Measurements from ENCODE around the gene TNIP1. TPM values are rescaled to one million over a fixed set of nuclear protein-coding genes. Genes with fewer than 3 reads are reported as not detected.

TNIP1 gene
- total RNA-seq, 4 donors from 2014 or later: 91.4 to 136 (median 114) TPM

GRCh38 chr5:150987746-150988145, 93.1 kb downstream of the TNIP1 start:
- intact Hi-C loops (cut with DNase I): no loop called here
- no peaks in the 10 kb centered on the region for H3K4me1 ChIP-seq
- 74% methylated on average over 3 of the region's 3 CpGs for WGBS
- H3K4me3 ChIP-seq: no peak overlapping the region
- no peaks in the 10 kb centered on the region for H3K27me3 ChIP-seq
- H3K27ac ChIP-seq (replicated peaks in 1 of 4): no peak overlapping the region
- no peaks in the 10 kb centered on the region for H3K36me3 ChIP-seq
- DNase-seq (ENCODE audit: extremely low spot score): no peak
- H3K9me3 ChIP-seq: peaks cover 0 to 5% (median 2%) of the 10 kb centered on the region in 4 donors
- TF ChIP-seq POLR2A (IDR thresholded peaks at IDR 0.05; ENCODE audit: low read depth) (no peak), EP300 (IDR thresholded peaks at IDR 0.05) (no peak), POLR2AphosphoS5 (IDR thresholded peaks at IDR 0.05) (no peak)
- TF ChIP-seq, protein P1, sequence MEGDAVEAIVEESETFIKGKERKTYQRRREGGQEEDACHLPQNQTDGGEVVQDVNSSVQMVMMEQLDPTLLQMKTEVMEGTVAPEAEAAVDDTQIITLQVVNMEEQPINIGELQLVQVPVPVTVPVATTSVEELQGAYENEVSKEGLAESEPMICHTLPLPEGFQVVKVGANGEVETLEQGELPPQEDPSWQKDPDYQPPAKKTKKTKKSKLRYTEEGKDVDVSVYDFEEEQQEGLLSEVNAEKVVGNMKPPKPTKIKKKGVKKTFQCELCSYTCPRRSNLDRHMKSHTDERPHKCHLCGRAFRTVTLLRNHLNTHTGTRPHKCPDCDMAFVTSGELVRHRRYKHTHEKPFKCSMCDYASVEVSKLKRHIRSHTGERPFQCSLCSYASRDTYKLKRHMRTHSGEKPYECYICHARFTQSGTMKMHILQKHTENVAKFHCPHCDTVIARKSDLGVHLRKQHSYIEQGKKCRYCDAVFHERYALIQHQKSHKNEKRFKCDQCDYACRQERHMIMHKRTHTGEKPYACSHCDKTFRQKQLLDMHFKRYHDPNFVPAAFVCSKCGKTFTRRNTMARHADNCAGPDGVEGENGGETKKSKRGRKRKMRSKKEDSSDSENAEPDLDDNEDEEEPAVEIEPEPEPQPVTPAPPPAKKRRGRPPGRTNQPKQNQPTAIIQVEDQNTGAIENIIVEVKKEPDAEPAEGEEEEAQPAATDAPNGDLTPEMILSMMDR (IDR thresholded peaks at IDR 0.05): no peak

Other genes starting within 250 kb of the TNIP1 start
- gene IRGM, start 234.5 kb downstream of the TNIP1 start, total RNA-seq: not detected
- gene ZNF300, start 176.1 kb downstream of the TNIP1 start, total RNA-seq: 1 to 10 TPM; 1.7 to 3.1 (median 2.4) TPM
- 1,000 to 10,000 TPM; 1,165 to 3,724 (median 1,939) TPM for gene GPX3, start 60.4 kb downstream of the TNIP1 start, total RNA-seq
- 100 to 1,000 TPM; 232 to 442 (median 374) TPM for gene ANXA6, start 76.7 kb upstream of the TNIP1 start, total RNA-seq
- 100 to 1,000 TPM; 217 to 341 (median 285) TPM for gene CCDC69, start 143.1 kb upstream of the TNIP1 start, total RNA-seq
- 10 to 100 TPM; 28.3 to 32.0 (median 30.1) TPM for gene GM2A, start 172.2 kb upstream of the TNIP1 start, total RNA-seq
- gene SLC36A3, start 222.7 kb upstream of the TNIP1 start, total RNA-seq: not detected

All from esophagus muscularis mucosa (tissue), 4 donors.